PC-3 (cell line): ENCODE results near the gene AP5S1.

Experiments used
- EZH2 ChIP-seq: fragments of 300-600 bp; sonication (generic); IDR thresholded peaks from one replicate; pipeline ENCODE4 v1.6.1; 2017; ENCODE audit warnings: antibody characterized with exemption, mild to moderate bottlenecking, low read length; ENCODE audit not compliant: unreplicated experiment
- EZH2phosphoT487 ChIP-seq: fragments of 300-600 bp; sonication (generic); IDR thresholded peaks from 2 replicates; pipeline ENCODE4 v1.6.1; 2018; ENCODE audit warnings: mild to moderate bottlenecking, antibody characterized with exemption, low read length, borderline replicate concordance
- TF ChIP-seq, protein P1 (sequence below): fragments of 300-600 bp; sonication (generic); conservative IDR thresholded peaks from 2 replicates; pipeline ENCODE4 v1.5.1; 2017; ENCODE audit warnings: antibody characterized with exemption, low read depth, mild to moderate bottlenecking, low read length

DNA sequence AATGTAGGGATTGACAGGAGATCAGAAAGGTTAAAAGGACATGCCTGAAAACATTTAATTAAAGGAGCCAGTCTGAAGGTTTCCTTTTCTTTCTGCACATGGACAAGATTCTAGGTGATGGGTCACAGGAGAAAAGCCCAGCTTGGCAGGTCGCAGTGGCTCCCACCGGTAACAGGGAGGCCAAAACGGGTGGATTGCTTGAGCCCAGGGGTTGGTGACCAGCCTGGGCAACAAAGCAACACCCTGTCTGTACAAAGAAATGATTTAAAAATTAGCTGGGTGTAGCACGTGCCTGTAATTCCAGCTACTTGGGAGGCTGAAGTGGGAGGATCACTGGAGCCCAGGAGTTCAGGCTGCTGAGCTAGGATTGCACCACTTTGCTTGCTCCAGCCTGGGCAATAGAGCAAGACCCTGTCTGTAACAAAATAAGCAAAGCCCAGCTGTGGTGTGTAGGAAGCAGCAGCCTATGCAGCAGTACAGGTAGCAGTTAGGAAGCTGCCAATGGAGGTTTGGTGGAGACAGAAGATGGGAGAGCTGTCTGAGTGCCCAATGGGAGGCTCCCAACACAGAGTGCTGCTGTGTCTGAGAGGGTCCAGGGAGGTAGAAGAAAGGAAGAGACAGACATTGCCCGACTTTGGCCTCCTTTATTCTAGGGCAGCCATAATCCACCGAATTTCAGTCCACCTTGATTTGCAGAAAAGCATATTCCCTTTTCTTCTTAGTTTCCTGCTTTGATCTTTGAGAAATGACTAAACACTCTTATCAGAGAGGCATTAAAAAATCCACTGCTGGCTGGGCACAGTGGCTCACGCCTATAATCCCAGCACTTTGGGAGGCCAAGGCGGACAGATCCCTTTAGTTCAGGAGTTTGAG, 7.1 kb upstream of the AP5S1 start:
- TF ChIP-seq, protein P1, sequence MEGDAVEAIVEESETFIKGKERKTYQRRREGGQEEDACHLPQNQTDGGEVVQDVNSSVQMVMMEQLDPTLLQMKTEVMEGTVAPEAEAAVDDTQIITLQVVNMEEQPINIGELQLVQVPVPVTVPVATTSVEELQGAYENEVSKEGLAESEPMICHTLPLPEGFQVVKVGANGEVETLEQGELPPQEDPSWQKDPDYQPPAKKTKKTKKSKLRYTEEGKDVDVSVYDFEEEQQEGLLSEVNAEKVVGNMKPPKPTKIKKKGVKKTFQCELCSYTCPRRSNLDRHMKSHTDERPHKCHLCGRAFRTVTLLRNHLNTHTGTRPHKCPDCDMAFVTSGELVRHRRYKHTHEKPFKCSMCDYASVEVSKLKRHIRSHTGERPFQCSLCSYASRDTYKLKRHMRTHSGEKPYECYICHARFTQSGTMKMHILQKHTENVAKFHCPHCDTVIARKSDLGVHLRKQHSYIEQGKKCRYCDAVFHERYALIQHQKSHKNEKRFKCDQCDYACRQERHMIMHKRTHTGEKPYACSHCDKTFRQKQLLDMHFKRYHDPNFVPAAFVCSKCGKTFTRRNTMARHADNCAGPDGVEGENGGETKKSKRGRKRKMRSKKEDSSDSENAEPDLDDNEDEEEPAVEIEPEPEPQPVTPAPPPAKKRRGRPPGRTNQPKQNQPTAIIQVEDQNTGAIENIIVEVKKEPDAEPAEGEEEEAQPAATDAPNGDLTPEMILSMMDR, result no peak
- TF ChIP-seq EZH2phosphoT487, result no peak
- TF ChIP-seq EZH2, result no peak
